Gastrocnemius medialis (tissue), 4 donors: Measurements from ENCODE around the gene TTC28. TPM values are rescaled to one million over a fixed set of nuclear protein-coding genes. Genes with fewer than 3 reads are reported as not detected.

Experiments
- ATAC-seq, 2 donors: fragments of 150-250 bp; one replicate each; pipeline ENCODE4 v1.9.1; 2016
- DNase-seq, 2 donors: peaks; one replicate each; pipeline ENCODE4 v3.0.0-alpha.2; 2019
- H3K27ac ChIP-seq, 4 donors: fragments of 200-600 bp; sonication (generic); 1 replicate in 1 of 4; 2 replicates in 3 of 4; pipeline ENCODE4 v1.5.1; 2016 to 2018; ENCODE audit warnings: mild to moderate bottlenecking in 2 of 4, moderate library complexity in 1 of 4
- H3K27me3 ChIP-seq, 3 donors: fragments of 200-600 bp; sonication (generic) in 2 of 3; 1 replicate in 1 of 3; 2 replicates in 2 of 3; pipeline versions ENCODE4 v1.5.1 to v1.6.0; 2016 to 2019; ENCODE audit warnings: mild to moderate bottlenecking in 1 of 3, moderate library complexity in 1 of 3
- H3K36me3 ChIP-seq, 2 donors: fragments of 200-600 bp; sonication (generic) in 1 of 2; one replicate each; pipeline ENCODE4 v1.5.1; 2017 to 2018
- H3K4me1 ChIP-seq, 2 donors: fragments of 200-600 bp; sonication (generic) in 1 of 2; one replicate each; pipeline ENCODE4 v1.5.1; 2016 to 2017; ENCODE audit warnings: mild to moderate bottlenecking in 2 of 2
- H3K4me3 ChIP-seq, 4 donors: fragments of 200-600 bp; sonication (generic) in 3 of 4; 1 replicate in 1 of 4; 2 replicates in 3 of 4; pipeline ENCODE4 v1.5.1; 2016 to 2019; ENCODE audit warnings: mild to moderate bottlenecking in 2 of 4
- H3K9me3 ChIP-seq, 3 donors: fragments of 200-600 bp; sonication (generic) in 2 of 3; 1 replicate in 1 of 3; 2 replicates in 2 of 3; pipeline ENCODE4 v1.5.1; 2016 to 2019
- CTCF ChIP-seq, 5 experiments: fragments of 450-650 bp in 3 of 5; fragments of 200-600 bp in 2 of 5; sonication (generic) in 2 of 5; IDR thresholded peaks in 4 of 5; conservative IDR thresholded peaks in 1 of 5; 1 replicate in 4 of 5; 2 replicates in 1 of 5; pipeline ENCODE4 v1.5.1; 2016 to 2019; ENCODE audit warnings: antibody characterized with exemption in 5 of 5, mild to moderate bottlenecking in 3 of 5, moderate library complexity in 3 of 5
- POLR2A ChIP-seq, 2 donors: fragments of 450-650 bp; IDR thresholded peaks; one replicate each; pipeline ENCODE4 v1.6.1; 2017; ENCODE audit warnings: antibody characterized with exemption in 2 of 2, mild to moderate bottlenecking in 2 of 2, moderate library complexity in 2 of 2
- in situ Hi-C, 4 donors: fragments of 200-750 bp; cut with MboI; loops; one replicate each; pipeline versions ENCODE4 v1.15.0 to v1.8.0; 2017; ENCODE audit warnings: low sequenced_read_pairs in 4 of 4
- intact Hi-C: fragments of 100-400 bp; cut with DNase I; formaldehyde crosslinking; loops from one replicate; pipeline ENCODE4 v1.15.1; 2023; ENCODE audit warnings: low total_unique reads
- total RNA-seq, 4 donors: library from RNA; depleted of rRNA; stranded (reverse); fragments of >200 nt; gene quantifications; one replicate each; pipeline versions ENCODE4 v1.1.0 to v1.2.3, GENCODE V29; 2016

The TTC28 gene
- total RNA-seq, 4 donors from 2014 or later: 6.3 to 18.1 (median 8.4) TPM

GRCh38 chr22:28413612-28414399 lies 265.8 kb downstream of the TTC28 start:
- H3K4me1 ChIP-seq: peaks cover 22 to 30% of the 10 kb centered on the region in 2 donors
- DNase-seq (no peak), ATAC-seq (peak in 1 of 2 donors; percentile 33)
- H3K9me3 ChIP-seq: no peaks in the 10 kb centered on the region
- no peak overlapping the region for H3K4me3 ChIP-seq
- no peak for TF ChIP-seq POLR2A (IDR thresholded peaks at IDR 0.05)
- no peak for TF ChIP-seq CTCF (IDR thresholded peaks at IDR 0.05 in 4 of 5, conservative IDR thresholded peaks at IDR 0.05 in 1 of 5)
- intact Hi-C loops (no loop called here), in situ Hi-C loops (no loop called here)
- no peaks in the 10 kb centered on the region for H3K36me3 ChIP-seq
- no peak overlapping the region for H3K27ac ChIP-seq
- H3K27me3 ChIP-seq: no peaks in the 10 kb centered on the region

GRCh38 chr22:28412109-28412508 lies 267.5 kb downstream of the TTC28 start:
- intact Hi-C loops: no loop called here
- peaks cover 28 to 37% of the 10 kb centered on the region in 2 donors for H3K4me1 ChIP-seq
- no peaks in the 10 kb centered on the region for H3K27me3 ChIP-seq

GRCh38 chr22:28411125-28411524 lies 268.5 kb downstream of the TTC28 start:
- H3K4me1 ChIP-seq: peaks cover 28 to 37% of the 10 kb centered on the region in 2 donors
- intact Hi-C loops (no loop called here), in situ Hi-C loops (no loop called here)
- H3K36me3 ChIP-seq: no peaks in the 10 kb centered on the region
- DNase-seq (no peak), ATAC-seq (no peak)
- no peak overlapping the region for H3K4me3 ChIP-seq
- H3K27ac ChIP-seq: no peak overlapping the region
- no peaks in the 10 kb centered on the region for H3K9me3 ChIP-seq
- no peaks in the 10 kb centered on the region for H3K27me3 ChIP-seq
- TF ChIP-seq POLR2A (IDR thresholded peaks at IDR 0.05) (no peak), CTCF (IDR thresholded peaks at IDR 0.05 in 4 of 5, conservative IDR thresholded peaks at IDR 0.05 in 1 of 5) (no peak)

More at GRCh38 chr22:28412109-28412508, 267.5 kb downstream of the TTC28 start:
- no peaks in the 10 kb centered on the region for H3K36me3 ChIP-seq
- TF ChIP-seq CTCF (IDR thresholded peaks at IDR 0.05 in 4 of 5, conservative IDR thresholded peaks at IDR 0.05 in 1 of 5) (no peak), POLR2A (IDR thresholded peaks at IDR 0.05) (no peak)
- no peaks in the 10 kb centered on the region for H3K9me3 ChIP-seq
- no peak overlapping the region for H3K4me3 ChIP-seq
- ATAC-seq (no peak), DNase-seq (no peak)
- no peak overlapping the region for H3K27ac ChIP-seq
- in situ Hi-C loops: no loop called here

- Histone ChIP-seq H3K9me3 (no peaks in the 10 kb centered on the region), H3K4me1 (peaks cover 28 to 37% of the 10 kb centered on the region in 2 donors), H3K36me3 (no peaks in the 10 kb centered on the region), H3K4me3 (no peak overlapping the region), H3K27me3 (no peaks in the 10 kb centered on the region), H3K27ac (no peak overlapping the region)
- intact Hi-C loops (no loop called here), in situ Hi-C loops (no loop called here)
- ATAC-seq (no peak), DNase-seq (no peak)
- TF ChIP-seq CTCF (IDR thresholded peaks at IDR 0.05 in 4 of 5, conservative IDR thresholded peaks at IDR 0.05 in 1 of 5): no peak
- TF ChIP-seq POLR2A (IDR thresholded peaks at IDR 0.05): no peak
Measured at GRCh38 chr22:28410050-28410816, 269.4 kb downstream of the TTC28 start.
